GM18502 (cell line): ENCODE measurements around the gene IFI35.
"Not testable (repeated sequence)": the region's sequence is repeated elsewhere in the genome, so short reads cannot be mapped to it uniquely, and the experiment has no call there.

Experiments used
- ATAC-seq: cut with Tn5 transposase; IDR thresholded peaks from one replicate; pipeline ENCODE4 v1.9.1; 2021; ENCODE audit warnings: mild to moderate bottlenecking; ENCODE audit not compliant: unreplicated experiment, poor library complexity

IFI35 gene

GRCh38 chr17:43006639-43007551, at the start of gene IFI35:
TSS of gene IFI35 (plus strand) at chr17:43006784. CDS start at chr17:43006948, 164 bp downstream.
- peak; percentile 69 for ATAC-seq

GRCh38 chr17:42964161-42964932, 42.2 kb upstream of the IFI35 start, which contains the start of gene AARSD1:
TSS of gene AARSD1 (minus strand) at chr17:42964454. CDS start at chr17:42964440, 14 bp downstream.
- ATAC-seq: peak; percentile 84

- ATAC-seq: no peak
Measured at GRCh38 chr17:42967925-42968324, 38.7 kb upstream of the IFI35 start.

GRCh38 chr17:42969001-42969581, 37.5 kb upstream of the IFI35 start:
- ATAC-seq: no peak

GRCh38 chr17:42971589-42971988, 35.0 kb upstream of the IFI35 start:
- ATAC-seq: no peak

- not testable (repeated sequence) for ATAC-seq
Measured at GRCh38 chr17:42973323-42973722, 33.3 kb upstream of the IFI35 start.

- ATAC-seq: no peak
Measured at GRCh38 chr17:42975265-42975664, 31.3 kb upstream of the IFI35 start.

GRCh38 chr17:42975701-42976100, 30.9 kb upstream of the IFI35 start:
- not testable (repeated sequence) for ATAC-seq

GRCh38 chr17:42979511-42980273, 26.9 kb upstream of the IFI35 start, which contains the start of gene PTGES3L:
TSS of gene PTGES3L (minus strand) at chr17:42980080. CDS start at chr17:42980053, 27 bp downstream.
- peak; percentile 36 for ATAC-seq

GRCh38 chr17:42980274-42980765, 26.3 kb upstream of the IFI35 start, which contains the start of gene RUNDC1:
TSS of gene RUNDC1 (plus strand) at chr17:42980565. CDS start at chr17:42980577, 12 bp downstream.
- peak; percentile 76 for ATAC-seq

GRCh38 chr17:42980766-42981397, 25.7 kb upstream of the IFI35 start:
- ATAC-seq: peak; percentile 46

GRCh38 chr17:42982266-42982665, 24.3 kb upstream of the IFI35 start:
- no peak for ATAC-seq

GRCh38 chr17:42985225-42985624, 21.4 kb upstream of the IFI35 start:
- no peak for ATAC-seq

GRCh38 chr17:42989141-42989540, 17.4 kb upstream of the IFI35 start:
- no peak for ATAC-seq

- no peak for ATAC-seq
Measured at GRCh38 chr17:42989726-42990652, 16.6 kb upstream of the IFI35 start.

- no peak for ATAC-seq
Measured at GRCh38 chr17:42991471-42991870, 15.1 kb upstream of the IFI35 start.

GRCh38 chr17:42992872-42993271, 13.7 kb upstream of the IFI35 start:
- ATAC-seq: no peak

GRCh38 chr17:42993913-42994312, 12.7 kb upstream of the IFI35 start:
- not testable (repeated sequence) for ATAC-seq
